Keratinocyte (primary cell): ENCODE data around the gene DAPK1. TPM values are rescaled to one million over a fixed set of nuclear protein-coding genes. Genes with fewer than 3 reads are reported as not detected.

Experiments
- DNase-seq: peaks from one replicate; pipeline ENCODE4 v3.0.0-alpha.2; 2011; ENCODE audit warnings: low read depth, missing footprints, low spot score
- FAIRE-seq: peaks from 2 replicates; lab custom pipeline; 2011; peaks lifted over from hg19 to GRCh38; lab: Jason Lieb, UNC
- H2AFZ ChIP-seq: 2 replicates; pipeline ENCODE4 v1.6.0; 2012; ENCODE audit warnings: low read length, control low read depth, inconsistent platforms; ENCODE audit not compliant: control insufficient read depth
- H3K27ac ChIP-seq: 2 replicates; pipeline ENCODE4 v1.5.1; 2011; ENCODE audit warnings: low read length; ENCODE audit not compliant: control insufficient read depth, insufficient read depth
- H3K27me3 ChIP-seq: 3 replicates; pipeline ENCODE4 v1.6.0; 2011; ENCODE audit warnings: low read length; ENCODE audit not compliant: control insufficient read depth, insufficient read depth; ENCODE audit errors: extremely low read depth
- H3K36me3 ChIP-seq, 2 experiments: 2 replicates in 1 of 2; 3 replicates in 1 of 2; pipeline ENCODE4 v1.5.1; 2011; ENCODE audit warnings: low read length in 2 of 2, mild to moderate bottlenecking in 1 of 2; ENCODE audit not compliant: control insufficient read depth in 2 of 2, insufficient read depth in 2 of 2; ENCODE audit errors: extremely low read depth in 1 of 2
- H3K4me1 ChIP-seq: 3 replicates; pipeline ENCODE4 v1.5.1; 2011; ENCODE audit warnings: low read length; ENCODE audit not compliant: control insufficient read depth, insufficient read depth; ENCODE audit errors: extremely low read depth
- H3K4me2 ChIP-seq: 3 replicates; pipeline ENCODE4 v1.6.0; 2011; ENCODE audit warnings: low read depth, low read length; ENCODE audit not compliant: control insufficient read depth, insufficient read depth; ENCODE audit errors: extremely low read depth
- H3K4me3 ChIP-seq, 3 experiments: fragments of 200-600 bp in 1 of 3; sonication (generic) in 1 of 3; 2 replicates in 2 of 3; 3 replicates in 1 of 3; pipeline ENCODE4 v1.5.1; 2011 to 2016; ENCODE audit warnings: low read length in 3 of 3, mild to moderate bottlenecking in 3 of 3, control low read depth in 2 of 3, inconsistent platforms in 1 of 3, low read depth in 1 of 3, mixed read lengths in 1 of 3, mixed run types in 1 of 3, moderate library complexity in 1 of 3; ENCODE audit not compliant: control insufficient read depth in 2 of 3, insufficient read depth in 2 of 3; ENCODE audit errors: extremely low read depth in 1 of 3
- H3K79me2 ChIP-seq: 2 replicates; pipeline ENCODE4 v1.6.0; 2012; ENCODE audit warnings: low read length; ENCODE audit not compliant: control insufficient read depth, insufficient read depth
- H3K9ac ChIP-seq: 3 replicates; pipeline ENCODE4 v1.6.0; 2011; ENCODE audit warnings: low read length; ENCODE audit not compliant: control insufficient read depth, insufficient read depth; ENCODE audit errors: extremely low read depth
- H3K9me1 ChIP-seq: 3 replicates; pipeline ENCODE4 v1.6.0; 2011; ENCODE audit warnings: low read length; ENCODE audit not compliant: control insufficient read depth, insufficient read depth; ENCODE audit errors: extremely low read depth
- H3K9me3 ChIP-seq: 2 replicates; pipeline ENCODE4 v1.5.1; 2012; ENCODE audit warnings: low read depth, low read length; ENCODE audit not compliant: control insufficient read depth
- H4K20me1 ChIP-seq: 3 replicates; pipeline ENCODE4 v1.6.0; 2011; ENCODE audit warnings: low read length; ENCODE audit not compliant: control insufficient read depth, insufficient read depth; ENCODE audit errors: extremely low read depth
- EZH2 ChIP-seq: IDR thresholded peaks from one replicate; pipeline ENCODE4 v1.6.1; 2012; ENCODE audit warnings: inconsistent platforms, mild to moderate bottlenecking, low read length, moderate library complexity
- dilution Hi-C: fragments of 300-500 bp; cut with MboI; formaldehyde crosslinking; loops from one replicate; pipeline ENCODE4 v1.7.0; 2020; ENCODE audit warnings: low sequenced_read_pairs; ENCODE audit not compliant: extremely low pct_ligation_motif_present
- polyA plus RNA-seq, 5 experiments: library from polyadenylated mRNA; depleted of rRNA in 3 of 5; stranded (reverse) in 3 of 5; stranded (forward) in 1 of 5; unstranded in 1 of 5; fragments of >200 nt; gene quantifications; 1 replicate in 1 of 5; 2 replicates in 3 of 5; 3 replicates in 1 of 5; pipeline versions ENCODE4 v1.2.1 to v1.2.3, GENCODE V29; 2011 to 2012; ENCODE audit warnings: missing spikeins in 2 of 5, low read depth in 1 of 5, low replicate concordance in 1 of 5
- TF ChIP-seq, protein P1 (sequence below), 3 experiments: IDR thresholded peaks in 1 of 3; conservative IDR thresholded peaks in 1 of 3; optimal IDR thresholded peaks in 1 of 3; 2 replicates in 2 of 3; 3 replicates in 1 of 3; pipeline versions ENCODE3 to v1.5.1; 2011; ENCODE audit warnings: low read length in 3 of 3, mild to moderate bottlenecking in 3 of 3, moderate library complexity in 2 of 3, control low read depth in 1 of 3, inconsistent platforms in 1 of 3; ENCODE audit not compliant: insufficient read depth in 2 of 3; ENCODE audit errors: extremely low read depth in 1 of 3

Gene DAPK1
- polyA plus RNA-seq, 1 donor (not counting 4 experiments of a cell fraction or from before 2014, with no cell fraction given): 2.8 TPM

DNA sequence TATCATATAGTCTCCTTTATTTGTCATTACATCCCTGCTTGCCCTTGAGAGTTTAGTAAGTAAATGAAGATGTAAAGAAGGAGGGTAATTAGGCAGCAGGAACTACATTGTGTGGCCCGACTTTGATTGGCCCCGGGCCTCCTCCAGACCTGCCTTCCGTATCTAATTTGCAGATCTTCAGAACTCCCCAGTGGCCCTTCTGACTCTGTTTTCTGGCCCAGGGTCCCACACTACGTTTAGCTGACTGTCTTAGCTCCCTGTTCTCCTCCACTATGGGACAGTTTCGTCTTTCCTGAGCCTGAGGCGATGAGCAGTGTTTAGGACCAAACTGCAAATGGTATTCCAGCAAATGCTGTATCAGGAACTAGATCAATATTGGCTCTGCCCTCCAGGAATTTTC is 206.7 kb downstream of the DAPK1 start:
- Histone ChIP-seq H3K9me3 (no peaks in the 10 kb centered on the region), H4K20me1 (no peaks in the 10 kb centered on the region), H2AFZ (no peak overlapping the region), H3K4me3 (no peak overlapping the region), H3K27ac (no peak overlapping the region), H3K9me1 (no peaks in the 10 kb centered on the region), H3K79me2 (no peaks in the 10 kb centered on the region), H3K4me1 (peaks cover 13% of the 10 kb centered on the region), H3K9ac (no peak overlapping the region), H3K4me2 (no peak overlapping the region), H3K27me3 (no peaks in the 10 kb centered on the region), H3K36me3 (peaks cover 0 to 4% of the 10 kb centered on the region in 2 experiments)
- dilution Hi-C loops: loop anchor here (25.0 kb wide), 1 partner anchor 108 kb away; no protein-coding TSS in a partner anchor
- FAIRE-seq (no peak), DNase-seq (no peak)
- no peak for TF ChIP-seq EZH2
- TF ChIP-seq, protein P1, sequence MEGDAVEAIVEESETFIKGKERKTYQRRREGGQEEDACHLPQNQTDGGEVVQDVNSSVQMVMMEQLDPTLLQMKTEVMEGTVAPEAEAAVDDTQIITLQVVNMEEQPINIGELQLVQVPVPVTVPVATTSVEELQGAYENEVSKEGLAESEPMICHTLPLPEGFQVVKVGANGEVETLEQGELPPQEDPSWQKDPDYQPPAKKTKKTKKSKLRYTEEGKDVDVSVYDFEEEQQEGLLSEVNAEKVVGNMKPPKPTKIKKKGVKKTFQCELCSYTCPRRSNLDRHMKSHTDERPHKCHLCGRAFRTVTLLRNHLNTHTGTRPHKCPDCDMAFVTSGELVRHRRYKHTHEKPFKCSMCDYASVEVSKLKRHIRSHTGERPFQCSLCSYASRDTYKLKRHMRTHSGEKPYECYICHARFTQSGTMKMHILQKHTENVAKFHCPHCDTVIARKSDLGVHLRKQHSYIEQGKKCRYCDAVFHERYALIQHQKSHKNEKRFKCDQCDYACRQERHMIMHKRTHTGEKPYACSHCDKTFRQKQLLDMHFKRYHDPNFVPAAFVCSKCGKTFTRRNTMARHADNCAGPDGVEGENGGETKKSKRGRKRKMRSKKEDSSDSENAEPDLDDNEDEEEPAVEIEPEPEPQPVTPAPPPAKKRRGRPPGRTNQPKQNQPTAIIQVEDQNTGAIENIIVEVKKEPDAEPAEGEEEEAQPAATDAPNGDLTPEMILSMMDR (optimal IDR thresholded peaks at IDR 0.05 in 1 of 3, IDR thresholded peaks at IDR 0.05 in 1 of 3, conservative IDR thresholded peaks at IDR 0.05 in 1 of 3; ENCODE audit: extremely low read depth in 1 of 3, insufficient read depth in 2 of 3, low read length in 3 of 3): no peak

DNA sequence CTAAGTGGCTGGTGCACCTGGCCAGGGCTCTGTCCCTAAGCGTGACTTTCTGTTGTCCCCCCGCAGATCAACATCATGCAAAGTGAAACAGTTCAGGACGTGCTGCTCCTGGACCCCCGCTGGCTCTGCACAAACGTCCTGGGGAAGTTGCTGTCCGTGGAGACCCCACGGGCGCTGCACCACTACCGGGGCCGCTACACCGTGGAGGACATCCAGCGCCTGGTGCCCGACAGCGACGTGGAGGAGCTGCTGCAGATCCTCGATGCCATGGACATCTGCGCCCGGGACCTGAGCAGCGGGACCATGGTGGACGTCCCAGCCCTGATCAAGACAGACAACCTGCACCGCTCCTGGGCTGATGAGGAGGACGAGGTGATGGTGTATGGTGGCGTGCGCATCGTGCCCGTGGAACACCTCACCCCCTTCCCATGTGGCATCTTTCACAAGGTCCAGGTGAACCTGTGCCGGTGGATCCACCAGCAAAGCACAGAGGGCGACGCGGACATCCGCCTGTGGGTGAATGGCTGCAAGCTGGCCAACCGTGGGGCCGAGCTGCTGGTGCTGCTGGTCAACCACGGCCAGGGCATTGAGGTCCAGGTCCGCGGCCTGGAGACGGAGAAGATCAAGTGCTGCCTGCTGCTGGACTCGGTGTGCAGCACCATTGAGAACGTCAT is 208.5 kb downstream of the DAPK1 start:
- peaks cover 0 to 4% of the 10 kb centered on the region in 2 experiments for H3K36me3 ChIP-seq
- dilution Hi-C loops: loop anchor here (25.0 kb wide), 1 partner anchor 106 kb away; no protein-coding TSS in a partner anchor
- H3K9ac ChIP-seq: no peak overlapping the region
- H3K4me3 ChIP-seq: no peak overlapping the region
- H3K27ac ChIP-seq: no peak overlapping the region
- H3K4me1 ChIP-seq: peaks cover 4% of the 10 kb centered on the region
- no peak overlapping the region for H3K4me2 ChIP-seq
- H2AFZ ChIP-seq: no peak overlapping the region
- H3K9me1 ChIP-seq: no peaks in the 10 kb centered on the region
- FAIRE-seq (no peak), DNase-seq (no peak)
- H3K27me3 ChIP-seq: no peaks in the 10 kb centered on the region
- no peaks in the 10 kb centered on the region for H3K9me3 ChIP-seq
- no peak for TF ChIP-seq EZH2
- TF ChIP-seq, protein P1 (optimal IDR thresholded peaks at IDR 0.05 in 1 of 3, IDR thresholded peaks at IDR 0.05 in 1 of 3, conservative IDR thresholded peaks at IDR 0.05 in 1 of 3; ENCODE audit: extremely low read depth in 1 of 3, insufficient read depth in 2 of 3, low read length in 3 of 3): no peak
- no peaks in the 10 kb centered on the region for H4K20me1 ChIP-seq
- H3K79me2 ChIP-seq: no peaks in the 10 kb centered on the region
